Measurements from ENCODE around the gene LUZP2.

LUZP2 gene

DNA sequence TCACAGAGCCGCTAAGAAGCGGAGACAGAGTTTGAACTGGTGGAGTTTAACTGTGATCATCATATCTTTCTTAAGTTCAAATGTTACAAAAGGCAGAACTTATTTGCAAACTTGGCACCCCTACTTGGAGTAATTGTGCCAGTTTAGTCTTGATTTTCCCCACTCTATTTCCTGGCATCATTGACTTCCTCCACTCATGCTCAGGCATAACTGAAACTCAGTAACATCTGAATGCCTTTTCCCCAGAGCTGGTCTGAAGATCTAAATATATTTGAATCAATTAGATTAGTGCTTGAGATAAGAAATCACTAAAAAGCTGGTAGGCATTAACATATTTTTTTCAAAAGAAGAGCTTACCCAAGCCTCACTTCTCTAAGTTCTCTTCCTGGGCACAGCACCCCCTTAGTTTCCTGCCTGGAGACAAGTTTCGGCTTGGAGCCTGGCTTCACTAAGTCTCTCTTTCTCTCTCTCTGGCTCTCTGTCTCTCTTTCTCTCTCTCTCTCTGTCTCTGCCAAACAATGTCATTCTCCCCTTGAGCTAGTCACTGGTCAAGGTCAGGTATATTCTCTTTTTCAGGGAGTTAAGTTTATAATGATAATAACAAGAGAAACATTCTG, 190.8 kb downstream of the LUZP2 start:
- TF ChIP-seq, protein P1, sequence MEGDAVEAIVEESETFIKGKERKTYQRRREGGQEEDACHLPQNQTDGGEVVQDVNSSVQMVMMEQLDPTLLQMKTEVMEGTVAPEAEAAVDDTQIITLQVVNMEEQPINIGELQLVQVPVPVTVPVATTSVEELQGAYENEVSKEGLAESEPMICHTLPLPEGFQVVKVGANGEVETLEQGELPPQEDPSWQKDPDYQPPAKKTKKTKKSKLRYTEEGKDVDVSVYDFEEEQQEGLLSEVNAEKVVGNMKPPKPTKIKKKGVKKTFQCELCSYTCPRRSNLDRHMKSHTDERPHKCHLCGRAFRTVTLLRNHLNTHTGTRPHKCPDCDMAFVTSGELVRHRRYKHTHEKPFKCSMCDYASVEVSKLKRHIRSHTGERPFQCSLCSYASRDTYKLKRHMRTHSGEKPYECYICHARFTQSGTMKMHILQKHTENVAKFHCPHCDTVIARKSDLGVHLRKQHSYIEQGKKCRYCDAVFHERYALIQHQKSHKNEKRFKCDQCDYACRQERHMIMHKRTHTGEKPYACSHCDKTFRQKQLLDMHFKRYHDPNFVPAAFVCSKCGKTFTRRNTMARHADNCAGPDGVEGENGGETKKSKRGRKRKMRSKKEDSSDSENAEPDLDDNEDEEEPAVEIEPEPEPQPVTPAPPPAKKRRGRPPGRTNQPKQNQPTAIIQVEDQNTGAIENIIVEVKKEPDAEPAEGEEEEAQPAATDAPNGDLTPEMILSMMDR (conservative IDR thresholded peaks at IDR 0.05; ENCODE audit: low read depth, low read length): no peak
- no peak overlapping the region for H3K4me3 ChIP-seq (ENCODE audit: low read length)
- no peak for DNase-seq (ENCODE audit: low read depth)

DNA sequence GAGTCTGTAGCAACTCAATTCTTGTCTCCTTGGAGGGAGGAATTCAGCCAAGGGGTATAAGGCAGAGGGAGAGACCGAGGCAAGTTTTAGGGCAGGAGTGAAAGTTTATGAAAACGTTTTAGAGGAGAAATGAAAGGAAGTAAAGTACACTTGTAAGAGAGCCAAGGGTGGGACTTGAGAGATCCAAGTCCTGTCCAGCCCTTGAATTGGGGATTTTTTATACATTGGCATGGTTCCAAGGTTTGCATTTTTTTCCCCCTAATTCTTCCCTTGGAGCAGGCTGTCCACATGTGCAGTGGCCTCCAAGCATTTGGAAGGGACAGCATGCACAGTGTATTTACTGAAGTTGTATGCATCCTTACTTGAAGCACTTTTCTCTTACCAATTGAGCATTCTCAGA, 192.1 kb downstream of the LUZP2 start:
- H3K4me3 ChIP-seq (ENCODE audit: low read length): no peak overlapping the region
- no peak for DNase-seq (ENCODE audit: low read depth)
- TF ChIP-seq, protein P1 (conservative IDR thresholded peaks at IDR 0.05; ENCODE audit: low read depth, low read length): no peak

- no peak overlapping the region for H3K4me3 ChIP-seq (ENCODE audit: low read length)
- TF ChIP-seq, protein P1 (conservative IDR thresholded peaks at IDR 0.05; ENCODE audit: low read depth, low read length): no peak
- DNase-seq (ENCODE audit: low read depth): peak; percentile 53
Observed at GRCh38 chr11:24697522-24698111, 200.8 kb downstream of the LUZP2 start.

- TF ChIP-seq, protein P1 (conservative IDR thresholded peaks at IDR 0.05; ENCODE audit: low read depth, low read length): no peak
- H3K4me3 ChIP-seq (ENCODE audit: low read length): no peak overlapping the region
- DNase-seq (ENCODE audit: low read depth): no peak
Observed at GRCh38 chr11:24704716-24705115, 207.9 kb downstream of the LUZP2 start.

DNA sequence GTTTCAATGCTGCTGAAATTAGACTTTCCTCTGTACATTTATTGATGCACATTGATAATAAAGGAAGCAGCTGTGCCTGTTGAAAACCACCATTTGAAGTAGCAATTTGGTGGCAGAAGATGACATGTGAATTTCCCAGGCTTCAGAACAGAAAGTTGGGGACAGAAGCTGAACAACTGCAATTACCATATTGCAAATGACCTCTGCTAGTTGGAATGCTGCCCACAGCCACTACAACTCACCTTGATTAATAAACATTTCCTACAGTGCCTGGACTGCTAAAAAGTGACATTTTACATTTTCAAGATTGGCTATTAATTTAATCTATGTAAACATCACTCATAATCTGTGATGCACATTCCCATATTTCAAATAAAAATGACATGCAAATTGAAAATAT, 208.6 kb downstream of the LUZP2 start:
- TF ChIP-seq, protein P1 (conservative IDR thresholded peaks at IDR 0.05; ENCODE audit: low read depth, low read length): no peak
- DNase-seq (ENCODE audit: low read depth): no peak
- no peak overlapping the region for H3K4me3 ChIP-seq (ENCODE audit: low read length)

DNA sequence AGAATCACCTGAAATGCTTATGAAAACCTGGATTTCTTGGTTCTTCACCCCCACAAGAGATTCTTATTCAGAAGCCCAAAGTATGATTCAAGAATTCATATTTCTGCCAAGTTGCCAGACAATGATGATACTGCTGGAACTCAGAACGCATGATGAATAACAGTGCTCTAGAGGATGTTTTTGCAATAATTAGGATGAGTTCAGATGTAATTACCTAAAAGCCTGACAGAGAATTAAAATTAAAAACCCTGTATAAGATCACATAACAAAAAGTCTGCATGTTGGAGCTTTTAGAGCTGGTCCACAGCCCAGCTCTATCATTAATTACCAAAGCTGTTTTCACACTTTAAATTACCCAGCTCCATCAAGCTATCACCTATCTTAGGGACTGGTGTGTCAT, 211.8 kb downstream of the LUZP2 start:
- TF ChIP-seq, protein P1 (conservative IDR thresholded peaks at IDR 0.05; ENCODE audit: low read depth, low read length): no peak
- no peak overlapping the region for H3K4me3 ChIP-seq (ENCODE audit: low read length)
- no peak for DNase-seq (ENCODE audit: low read depth)

DNA sequence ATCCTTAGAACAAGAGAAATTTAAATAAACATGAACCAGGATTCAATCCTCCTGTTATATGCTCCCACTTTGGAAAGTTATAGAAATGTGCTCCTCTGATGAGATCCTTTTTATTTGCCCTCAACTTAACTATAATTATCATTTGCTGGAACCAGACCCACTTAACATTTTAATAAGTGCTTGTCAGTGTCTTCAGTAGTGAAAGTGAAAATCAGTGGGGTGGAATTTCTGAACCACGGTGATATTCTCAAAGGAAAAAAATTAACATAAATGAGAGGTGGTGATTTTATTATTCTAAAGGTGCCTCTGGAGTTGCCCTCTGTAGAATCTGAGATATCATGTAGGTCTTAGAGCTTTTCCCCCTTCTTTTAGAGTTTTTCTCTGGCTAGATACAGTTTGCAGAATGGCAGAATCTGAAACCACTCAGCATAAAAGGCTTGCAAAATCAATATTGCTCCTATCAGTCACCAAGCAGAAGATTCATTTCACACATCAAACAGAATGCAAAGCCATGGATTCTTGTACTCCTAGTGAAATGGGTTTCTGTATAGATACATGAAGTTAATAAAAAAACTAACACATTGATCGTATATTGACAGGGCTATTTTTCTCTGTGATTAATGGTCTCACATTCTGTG, 213.2 kb downstream of the LUZP2 start:
- H3K4me3 ChIP-seq (ENCODE audit: low read length): no peak overlapping the region
- DNase-seq (ENCODE audit: low read depth): no peak
- TF ChIP-seq, protein P1 (conservative IDR thresholded peaks at IDR 0.05; ENCODE audit: low read depth, low read length): no peak

All from retinal pigment epithelial cell (primary cell).